Activated CD4-positive, alpha-beta T cell treated with anti-CD3 and anti-CD28 coated beads, Interleukin-2, amount 10 ng/mL, durations not matched to agents 24 days and 14 days (primary cell): ENCODE data around the gene BNC2. TPM values are rescaled to one million over a fixed set of nuclear protein-coding genes. Genes with fewer than 3 reads are reported as not detected.

Experiments used
- DNase-seq: peaks from one replicate; pipeline ENCODE4 v3.0.0; 2022
- H3K27ac Mint-ChIP-seq: one replicate; pipeline ENCODE4 v1.8.0; 2022; ENCODE audit warnings: mild to moderate bottlenecking, mixed read lengths
- H3K27me3 Mint-ChIP-seq: one replicate; pipeline ENCODE4 v1.8.0; 2022; ENCODE audit warnings: mixed read lengths
- H3K36me3 Mint-ChIP-seq: one replicate; pipeline ENCODE4 v1.8.0; 2022; ENCODE audit warnings: low read depth, mild to moderate bottlenecking, mixed read lengths
- H3K4me1 Mint-ChIP-seq: one replicate; pipeline ENCODE4 v1.8.0; 2021; ENCODE audit warnings: mixed read lengths
- H3K4me3 Mint-ChIP-seq: one replicate; pipeline ENCODE4 v1.8.0; 2022; ENCODE audit warnings: mild to moderate bottlenecking, moderate library complexity, mixed read lengths
- H3K9me3 Mint-ChIP-seq: one replicate; pipeline ENCODE4 v1.8.0; 2021; ENCODE audit warnings: mixed read lengths
- intact Hi-C: fragments of 100-400 bp; cut with micrococcal nuclease; formaldehyde crosslinking; loops from one replicate; pipeline ENCODE4 v1.15.1; 2023
- total RNA-seq: library from RNA; stranded (reverse); gene quantifications from 2 replicates; pipeline ENCODE4 v1.2.3, GENCODE V29; 2022

Gene BNC2
- total RNA-seq, 1 donor from 2014 or later, result not detected

DNA sequence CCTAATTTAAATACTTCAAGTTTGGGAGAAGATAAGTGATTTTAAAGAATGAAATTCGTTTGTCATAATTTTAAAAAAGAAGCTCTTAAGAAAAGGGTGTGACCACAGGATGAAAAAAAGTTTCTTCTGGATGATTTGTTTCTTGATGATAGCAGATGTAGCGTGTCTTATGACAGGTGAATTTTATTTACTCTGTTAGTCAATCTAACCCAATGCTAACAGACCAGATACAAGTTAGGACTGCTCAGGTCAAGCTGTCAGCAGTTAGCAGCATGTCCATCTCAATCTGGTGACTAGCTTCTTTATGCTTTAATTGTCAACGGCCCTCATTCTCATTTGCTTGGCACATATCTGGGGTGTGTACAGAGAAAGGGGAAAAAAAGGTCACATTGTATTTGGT, 456.0 kb downstream of the BNC2 start:
- DNase-seq, result no peak
- Mint-ChIP-seq H3K36me3 (no peaks in the 10 kb centered on the region), H3K4me3 (no peak overlapping the region), H3K9me3 (no peaks in the 10 kb centered on the region), H3K27ac (no peak overlapping the region), H3K4me1 (no peaks in the 10 kb centered on the region), H3K27me3 (no peaks in the 10 kb centered on the region)
- intact Hi-C loops, result no loop called here

DNA sequence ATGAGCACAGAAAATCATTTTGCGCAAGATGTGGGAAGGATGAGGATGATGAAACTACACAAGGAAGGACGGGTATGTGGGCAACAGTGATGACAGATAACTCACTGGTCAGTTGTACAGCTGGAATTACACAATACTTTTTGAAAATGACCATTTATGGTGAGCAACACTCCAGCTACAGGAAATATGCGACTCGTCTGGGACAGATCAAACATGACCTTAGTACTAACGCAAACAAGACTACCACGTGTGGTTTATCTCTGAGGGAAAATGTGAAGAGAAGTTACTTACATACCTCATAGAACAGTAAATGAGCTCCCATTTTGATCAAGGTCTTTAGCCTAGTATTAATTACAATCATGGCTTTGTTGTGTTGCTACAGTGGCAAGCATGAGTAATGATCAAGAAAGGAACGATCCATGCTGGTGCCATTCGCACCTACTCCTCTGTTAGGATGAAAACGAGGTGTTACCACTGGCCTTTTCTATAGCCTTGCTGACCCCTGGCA, 456.9 kb downstream of the BNC2 start:
- DNase-seq, result no peak
- no peak overlapping the region for H3K4me3 Mint-ChIP-seq
- intact Hi-C loops, result no loop called here
- no peaks in the 10 kb centered on the region for H3K36me3 Mint-ChIP-seq
- no peaks in the 10 kb centered on the region for H3K9me3 Mint-ChIP-seq
- no peak overlapping the region for H3K27ac Mint-ChIP-seq
- H3K27me3 Mint-ChIP-seq, result no peaks in the 10 kb centered on the region
- no peaks in the 10 kb centered on the region for H3K4me1 Mint-ChIP-seq

DNA sequence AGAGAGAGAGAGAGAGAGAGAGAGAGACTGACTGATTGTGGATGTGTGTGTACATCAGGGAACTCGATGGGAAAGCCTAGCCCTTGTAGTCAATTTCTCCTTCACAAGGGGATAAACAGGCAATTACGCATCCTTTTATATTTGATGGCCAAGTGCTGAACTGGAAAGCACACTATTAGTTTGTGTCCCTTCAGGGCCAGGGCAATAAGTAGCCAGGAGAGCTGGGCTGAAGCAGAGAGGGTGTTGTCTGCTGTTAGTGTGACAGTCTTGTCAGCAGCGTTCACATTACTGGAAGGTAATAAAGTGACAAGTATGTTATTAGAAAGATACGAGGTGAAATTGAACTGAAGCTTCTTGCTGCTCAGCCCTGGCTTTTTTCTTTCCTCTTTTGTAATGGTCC, 457.7 kb downstream of the BNC2 start:
- H3K4me3 Mint-ChIP-seq, result no peak overlapping the region
- H3K27ac Mint-ChIP-seq, result no peak overlapping the region
- no peak for DNase-seq
- no peaks in the 10 kb centered on the region for H3K27me3 Mint-ChIP-seq
- intact Hi-C loops, result no loop called here
- H3K9me3 Mint-ChIP-seq, result no peaks in the 10 kb centered on the region
- no peaks in the 10 kb centered on the region for H3K36me3 Mint-ChIP-seq
- no peaks in the 10 kb centered on the region for H3K4me1 Mint-ChIP-seq

DNA sequence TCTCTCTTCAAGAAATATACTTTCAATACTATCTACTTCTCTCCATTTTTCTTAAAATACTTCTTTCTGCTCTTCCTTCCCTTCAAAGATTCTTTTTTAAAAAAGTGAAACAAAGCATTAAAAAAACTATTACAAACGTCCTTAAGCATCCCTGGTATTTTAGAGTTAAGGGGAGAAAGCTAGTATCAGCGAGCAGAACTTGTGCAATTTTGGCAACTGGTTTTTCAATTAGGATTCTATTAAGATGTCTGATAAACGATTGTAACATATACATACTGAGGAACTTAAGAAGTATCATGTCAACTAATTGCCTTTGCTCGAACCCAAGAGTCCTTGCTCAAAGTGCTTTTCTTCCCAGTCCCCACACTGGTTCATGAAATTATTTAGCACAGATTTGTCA, 459.2 kb downstream of the BNC2 start:
- no peaks in the 10 kb centered on the region for H3K36me3 Mint-ChIP-seq
- no peak overlapping the region for H3K4me3 Mint-ChIP-seq
- intact Hi-C loops, result no loop called here
- no peak for DNase-seq
- no peaks in the 10 kb centered on the region for H3K4me1 Mint-ChIP-seq
- H3K27ac Mint-ChIP-seq, result no peak overlapping the region
- H3K27me3 Mint-ChIP-seq, result no peaks in the 10 kb centered on the region
- H3K9me3 Mint-ChIP-seq, result no peaks in the 10 kb centered on the region

DNA sequence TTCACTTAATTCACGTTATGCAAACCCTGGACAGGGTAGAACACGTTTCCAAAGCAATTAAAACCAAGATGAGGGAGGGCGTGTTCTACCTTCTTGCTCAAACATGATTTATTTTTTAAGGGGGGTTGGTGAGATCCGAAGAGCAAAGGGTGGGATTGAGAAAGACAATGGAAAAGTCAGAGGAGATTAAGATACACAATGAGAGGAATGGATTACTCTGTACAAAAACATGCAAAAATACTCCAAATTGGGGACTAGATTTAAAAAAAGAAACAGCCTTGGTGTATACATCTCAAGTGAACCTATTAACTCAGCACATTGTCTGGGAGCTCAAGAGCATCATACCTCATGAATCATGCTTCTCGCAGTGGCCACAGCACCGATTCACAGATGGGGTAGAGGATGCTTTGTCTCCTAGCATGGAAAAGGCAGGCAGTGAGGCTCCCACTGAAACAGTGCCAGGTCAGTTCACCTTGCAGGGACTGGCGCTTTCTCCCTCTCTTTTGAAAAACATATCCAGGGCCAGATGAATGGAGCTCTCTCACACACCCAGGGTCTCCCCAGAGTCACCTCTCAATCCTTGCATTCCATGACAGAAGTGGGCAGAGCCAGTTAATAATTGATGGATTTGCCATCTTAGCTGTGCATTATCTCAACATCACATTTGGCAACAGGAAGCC, 459.7 kb downstream of the BNC2 start:
- Mint-ChIP-seq H3K27me3 (no peaks in the 10 kb centered on the region), H3K4me1 (no peaks in the 10 kb centered on the region), H3K36me3 (no peaks in the 10 kb centered on the region), H3K9me3 (no peaks in the 10 kb centered on the region), H3K27ac (no peak overlapping the region), H3K4me3 (no peak overlapping the region)
- intact Hi-C loops, result no loop called here
- DNase-seq, result no peak

DNA sequence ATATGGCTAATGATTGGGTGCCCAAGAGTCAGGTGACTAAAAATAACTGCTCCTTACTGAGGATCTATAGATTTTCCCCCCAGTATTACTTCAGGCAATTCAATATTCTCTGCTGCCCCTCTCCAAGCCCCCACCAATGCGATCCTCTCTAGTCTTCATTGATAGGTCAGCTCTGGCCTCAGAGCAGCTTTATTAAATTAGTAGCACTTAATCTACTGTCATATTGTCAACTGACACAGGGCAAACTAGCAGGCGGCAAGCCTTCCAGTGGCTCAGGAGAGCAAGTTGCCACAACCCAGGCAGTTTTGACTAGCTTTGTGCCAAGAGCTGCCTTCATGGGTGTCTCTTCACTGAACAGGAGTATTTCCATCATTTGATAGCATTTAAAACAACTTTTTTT, 462.9 kb downstream of the BNC2 start:
- no peaks in the 10 kb centered on the region for H3K4me1 Mint-ChIP-seq
- H3K9me3 Mint-ChIP-seq, result no peaks in the 10 kb centered on the region
- H3K27ac Mint-ChIP-seq, result no peak overlapping the region
- intact Hi-C loops, result no loop called here
- no peak overlapping the region for H3K4me3 Mint-ChIP-seq
- no peak for DNase-seq
- no peaks in the 10 kb centered on the region for H3K36me3 Mint-ChIP-seq
- H3K27me3 Mint-ChIP-seq, result no peaks in the 10 kb centered on the region

DNA sequence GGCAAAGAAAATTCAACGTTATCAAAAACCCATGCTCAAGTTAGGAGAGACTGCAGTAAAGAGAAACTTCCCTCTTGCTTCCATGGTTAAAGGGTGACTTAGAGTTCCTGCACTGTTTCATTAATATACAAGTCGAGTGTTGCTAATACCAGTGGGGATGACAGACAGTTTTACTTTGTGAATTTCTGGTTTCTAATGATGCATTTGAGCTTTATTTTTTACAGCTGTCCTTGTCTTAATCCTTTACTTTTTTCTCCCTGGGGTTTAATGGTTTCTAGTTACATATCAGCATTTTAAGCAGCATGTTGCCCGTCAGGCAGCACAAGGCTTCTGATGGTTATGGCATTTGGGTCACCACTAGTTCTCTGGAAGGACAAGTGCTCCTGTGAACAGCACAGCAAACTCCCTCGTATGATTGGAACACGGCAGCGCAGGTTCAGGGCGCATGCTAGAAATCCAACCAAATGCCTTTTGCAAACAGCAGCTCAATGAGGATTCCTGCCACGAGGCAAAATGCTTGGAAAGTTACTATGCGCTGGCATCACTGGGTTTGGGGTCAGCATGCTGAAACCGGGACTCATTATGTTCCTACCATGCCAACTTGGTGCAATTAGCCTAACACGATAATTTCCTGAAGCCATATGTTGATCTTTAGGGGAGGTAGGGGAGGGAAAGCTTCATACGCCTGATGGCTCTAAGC, 463.8 kb downstream of the BNC2 start:
- intact Hi-C loops, result no loop called here
- no peak for DNase-seq
- H3K27ac Mint-ChIP-seq, result no peak overlapping the region
- H3K9me3 Mint-ChIP-seq, result no peaks in the 10 kb centered on the region
- H3K4me3 Mint-ChIP-seq, result no peak overlapping the region
- H3K27me3 Mint-ChIP-seq, result no peaks in the 10 kb centered on the region
- H3K36me3 Mint-ChIP-seq, result no peaks in the 10 kb centered on the region
- no peaks in the 10 kb centered on the region for H3K4me1 Mint-ChIP-seq

DNA sequence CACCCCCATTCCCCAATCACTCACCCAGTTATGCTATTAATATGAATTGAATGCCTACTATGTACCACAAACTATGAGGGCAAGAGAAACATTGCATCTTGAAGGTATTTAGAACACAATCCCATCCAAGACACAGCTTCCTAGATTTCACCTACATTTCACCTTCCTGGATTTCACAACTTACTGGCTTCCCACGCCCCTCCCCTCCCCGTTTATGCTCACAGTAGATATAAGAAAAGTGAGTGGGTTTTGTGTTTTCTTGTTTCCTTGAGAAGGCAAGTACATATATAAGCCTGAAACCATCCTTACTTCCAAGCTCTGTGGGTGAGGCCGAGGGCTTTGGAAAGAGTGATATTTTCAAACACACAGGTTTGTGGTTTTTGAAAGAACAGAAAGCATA, 465.0 kb downstream of the BNC2 start:
- Mint-ChIP-seq H3K4me1 (no peaks in the 10 kb centered on the region), H3K27me3 (no peaks in the 10 kb centered on the region), H3K36me3 (no peaks in the 10 kb centered on the region), H3K27ac (no peak overlapping the region), H3K4me3 (no peak overlapping the region), H3K9me3 (no peaks in the 10 kb centered on the region)
- intact Hi-C loops, result no loop called here
- no peak for DNase-seq

DNA sequence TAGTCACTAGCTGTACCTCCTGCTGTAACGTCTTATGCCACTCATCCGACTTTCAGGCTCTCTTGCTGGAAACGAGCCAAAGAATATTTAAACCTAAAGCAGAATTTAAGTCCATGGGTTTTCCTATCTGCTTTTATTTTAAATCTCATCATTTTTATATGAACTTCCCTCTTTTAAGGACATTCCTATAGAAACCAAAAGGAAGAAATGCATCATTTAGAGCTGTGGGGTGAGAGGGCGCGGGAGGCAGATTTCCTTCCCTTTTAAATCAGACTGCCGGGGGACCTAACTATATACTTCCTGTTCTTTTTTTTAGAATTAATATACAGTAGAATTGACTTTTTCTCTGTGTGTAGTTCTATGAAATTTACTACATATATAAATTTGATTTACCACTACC, 468.8 kb downstream of the BNC2 start:
- Mint-ChIP-seq H3K27me3 (no peaks in the 10 kb centered on the region), H3K36me3 (no peaks in the 10 kb centered on the region), H3K4me1 (no peaks in the 10 kb centered on the region), H3K4me3 (no peak overlapping the region), H3K27ac (no peak overlapping the region), H3K9me3 (no peaks in the 10 kb centered on the region)
- DNase-seq, result no peak
- intact Hi-C loops, result no loop called here

DNA sequence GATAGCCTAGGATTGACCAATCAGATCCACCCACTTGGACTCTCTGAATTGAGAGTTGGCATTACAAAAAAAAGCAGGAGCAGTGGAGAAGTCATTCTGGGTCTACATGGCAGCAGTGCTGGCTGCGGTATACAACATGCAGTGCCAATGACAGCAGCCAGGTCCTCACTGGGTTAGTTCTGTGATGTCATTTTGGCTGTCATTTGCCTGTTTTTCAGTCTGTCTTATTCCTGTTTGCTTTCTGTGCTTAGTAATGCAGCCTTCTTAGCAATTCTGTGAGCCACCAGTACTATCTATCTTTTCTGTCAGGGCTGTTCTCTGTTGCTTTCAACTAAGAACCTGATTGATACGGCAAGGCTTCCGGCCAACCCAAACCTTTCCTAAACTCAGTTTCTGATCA, 471.8 kb downstream of the BNC2 start:
- intact Hi-C loops, result no loop called here
- no peaks in the 10 kb centered on the region for H3K9me3 Mint-ChIP-seq

DNA sequence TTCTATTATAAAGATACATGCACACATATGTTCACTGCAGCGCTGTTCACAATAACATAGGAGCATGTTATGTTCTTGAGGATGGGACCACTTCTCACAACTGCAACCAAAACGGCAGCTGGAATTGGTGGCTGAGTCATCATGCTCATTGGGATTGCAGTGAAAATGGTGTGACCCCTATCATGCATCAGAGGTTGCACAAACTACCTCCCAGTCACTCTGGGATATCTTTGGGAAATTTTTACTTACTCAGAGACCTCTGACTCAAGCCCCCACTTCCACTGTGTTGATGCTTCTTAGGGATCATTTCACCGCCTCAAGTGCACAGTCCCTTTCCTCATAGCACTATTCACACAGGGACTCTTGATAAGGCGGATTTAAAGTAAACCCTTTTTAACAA, 474.1 kb downstream of the BNC2 start:
- intact Hi-C loops, result no loop called here
- Mint-ChIP-seq H3K9me3 (no peaks in the 10 kb centered on the region), H3K27me3 (no peaks in the 10 kb centered on the region), H3K27ac (no peak overlapping the region), H3K4me3 (no peak overlapping the region), H3K4me1 (no peaks in the 10 kb centered on the region), H3K36me3 (no peaks in the 10 kb centered on the region)
- DNase-seq, result no peak

More for the DNA sequence above, 471.8 kb downstream of the BNC2 start:
- DNase-seq, result no peak
- Mint-ChIP-seq H3K36me3 (no peaks in the 10 kb centered on the region), H3K4me1 (no peaks in the 10 kb centered on the region), H3K27ac (no peak overlapping the region), H3K27me3 (no peaks in the 10 kb centered on the region), H3K4me3 (no peak overlapping the region)

DNA sequence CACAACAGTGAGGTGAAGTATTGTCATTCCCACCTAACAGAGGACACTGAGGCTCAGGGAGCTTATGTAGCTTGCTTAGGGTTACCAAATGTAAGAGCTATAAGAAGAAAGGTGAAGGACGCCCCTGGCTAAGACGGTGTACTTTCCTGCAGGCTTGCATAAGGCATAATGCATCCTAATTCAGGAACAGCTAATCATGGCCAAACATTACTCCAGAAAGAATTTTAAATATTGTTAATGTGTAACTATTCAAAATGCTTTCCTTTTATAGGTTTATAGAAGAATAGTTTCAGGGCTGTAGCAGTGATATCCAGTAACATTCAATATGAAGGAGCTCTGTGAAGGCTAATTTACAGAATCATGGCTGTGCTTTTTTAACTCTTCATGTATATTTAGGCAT, 479.1 kb downstream of the BNC2 start:
- no peaks in the 10 kb centered on the region for H3K27me3 Mint-ChIP-seq
- no peaks in the 10 kb centered on the region for H3K36me3 Mint-ChIP-seq
- no peak overlapping the region for H3K27ac Mint-ChIP-seq

DNA sequence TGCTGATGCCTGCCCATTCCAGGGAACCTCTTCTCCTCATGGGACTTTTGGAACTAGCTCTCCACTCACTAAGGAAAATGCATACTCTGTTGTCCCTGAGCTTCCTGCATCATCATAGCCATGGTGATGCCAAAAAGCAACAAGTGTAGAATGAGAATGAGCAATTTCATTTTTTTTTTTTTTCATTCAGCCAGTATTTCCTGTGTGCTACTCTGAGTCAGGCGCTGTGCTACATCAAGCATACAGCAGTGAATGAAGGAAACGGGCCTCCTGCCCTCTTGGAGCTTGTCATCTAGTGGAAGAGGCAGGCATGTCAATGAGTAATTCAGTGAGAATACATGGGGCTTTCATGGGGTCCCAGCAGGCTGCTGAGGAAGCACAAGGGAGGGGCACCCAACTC, 483.1 kb downstream of the BNC2 start:
- no peak for DNase-seq
- Mint-ChIP-seq H3K27me3 (no peaks in the 10 kb centered on the region), H3K9me3 (no peaks in the 10 kb centered on the region), H3K4me3 (no peak overlapping the region), H3K27ac (no peak overlapping the region), H3K4me1 (no peaks in the 10 kb centered on the region), H3K36me3 (no peaks in the 10 kb centered on the region)
- intact Hi-C loops, result no loop called here

More for the DNA sequence above, 479.1 kb downstream of the BNC2 start:
- DNase-seq, result no peak
- intact Hi-C loops, result no loop called here
- Mint-ChIP-seq H3K9me3 (no peaks in the 10 kb centered on the region), H3K4me3 (no peak overlapping the region), H3K4me1 (no peaks in the 10 kb centered on the region)

DNA sequence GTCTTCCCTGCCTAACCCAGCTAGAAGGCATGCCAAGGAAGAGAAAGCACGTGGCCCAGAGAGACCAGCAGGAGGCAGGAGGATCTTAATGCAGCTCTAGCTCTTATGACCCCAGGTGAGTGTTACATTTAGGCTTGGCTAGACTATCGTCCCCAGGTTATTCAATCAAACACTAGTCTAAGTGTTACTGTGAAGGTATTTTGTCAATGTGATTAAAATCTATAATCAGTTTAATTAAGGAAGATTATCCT, 483.7 kb downstream of the BNC2 start:
- Mint-ChIP-seq H3K36me3 (no peaks in the 10 kb centered on the region), H3K9me3 (no peaks in the 10 kb centered on the region), H3K27me3 (no peaks in the 10 kb centered on the region), H3K4me1 (no peaks in the 10 kb centered on the region), H3K4me3 (no peak overlapping the region), H3K27ac (no peak overlapping the region)
- intact Hi-C loops, result no loop called here
- no peak for DNase-seq
